Measurements from ENCODE around the gene MFAP1.
"Not testable (repeated sequence)": the region's sequence is repeated elsewhere in the genome, so short reads cannot be mapped to it uniquely, and the experiment has no call there.

The MFAP1 gene

DNA sequence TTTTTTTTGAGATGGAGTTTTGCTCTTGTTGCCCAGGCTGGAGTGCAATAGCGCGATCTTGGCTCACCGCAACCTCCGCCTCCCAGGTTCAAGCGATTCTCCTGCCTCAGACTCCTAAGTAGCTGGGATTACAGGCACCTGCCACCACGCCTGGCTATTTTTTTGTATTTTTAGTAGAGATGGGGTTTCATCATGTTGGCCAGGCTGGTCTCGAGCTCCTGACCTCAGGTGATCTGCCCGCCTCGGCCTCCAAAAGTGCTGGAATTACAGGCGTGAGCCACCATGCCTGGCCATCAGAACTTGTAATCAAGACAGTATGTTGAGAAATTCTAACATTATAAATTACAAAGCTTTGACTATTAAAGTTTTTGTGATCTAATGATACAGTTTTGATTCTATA is 42.1 kb upstream of the MFAP1 start:
- H3K27me3 ChIP-seq (replicated peaks in 2 of 5; ENCODE audit: control insufficient read depth in 4 of 5, insufficient read depth in 5 of 5, low read length in 4 of 5); H3K4me3 ChIP-seq (ENCODE audit: control insufficient read depth in 1 of 7, extremely low read depth in 1 of 7, insufficient read depth in 4 of 7, low read depth in 2 of 7, low read length in 6 of 7); H3K9me3 ChIP-seq (ENCODE audit: control extremely low read depth in 1 of 5, control insufficient read depth in 4 of 5, insufficient read depth in 2 of 5, low read depth in 1 of 5, low read length in 4 of 5); H3K27ac ChIP-seq (ENCODE audit: insufficient read depth in 1 of 2, low read depth in 1 of 2, low read length in 2 of 2, poor library complexity in 1 of 2, severe bottlenecking in 2 of 2); CTCF ChIA-PET; DNase-seq; POLR2A ChIA-PET: not testable (repeated sequence)
- peaks cover 2 to 33% (median 6%) of the 10 kb centered on the region in 4 experiments for H3K36me3 ChIP-seq (ENCODE audit: control insufficient read depth in 4 of 4, insufficient read depth in 4 of 4, low read length in 3 of 4)
- WGBS (ENCODE audit: insufficient coverage) = 88% methylated on average over 3 of the region's 10 CpGs
- peaks cover 9 to 17% (median 11%) of the 10 kb centered on the region in 4 experiments for H3K4me1 ChIP-seq (ENCODE audit: control extremely low read depth in 1 of 4, control insufficient read depth in 4 of 4, insufficient read depth in 4 of 4, low read length in 3 of 4)

DNA sequence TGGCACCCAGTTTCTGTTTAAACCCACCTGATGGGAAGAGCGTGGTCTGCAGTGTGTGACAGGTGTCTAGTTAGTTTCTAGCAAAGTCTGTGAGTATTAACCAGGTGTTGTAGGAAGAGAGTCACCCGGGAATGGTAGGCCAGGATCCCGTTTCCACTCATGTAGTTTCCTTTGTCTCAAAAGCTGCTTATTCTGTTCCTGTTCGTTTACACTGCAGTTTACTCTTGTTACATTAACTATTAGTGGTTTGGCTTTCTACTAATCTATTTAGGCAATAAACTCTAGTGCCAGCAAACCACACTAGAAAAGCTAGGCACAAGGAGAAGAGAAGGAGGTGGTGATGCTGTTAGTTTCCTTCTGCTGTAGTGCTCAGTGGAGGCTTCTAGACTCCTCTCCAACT is 35.1 kb upstream of the MFAP1 start:
- H3K27me3 ChIP-seq (replicated peaks in 2 of 5; ENCODE audit: control insufficient read depth in 4 of 5, insufficient read depth in 5 of 5, low read length in 4 of 5) = no peaks in the 10 kb centered on the region
- H3K4me3 ChIP-seq (ENCODE audit: control insufficient read depth in 1 of 7, extremely low read depth in 1 of 7, insufficient read depth in 4 of 7, low read depth in 2 of 7, low read length in 6 of 7) = no peak overlapping the region
- no peaks in the 10 kb centered on the region for H3K4me1 ChIP-seq (ENCODE audit: control extremely low read depth in 1 of 4, control insufficient read depth in 4 of 4, insufficient read depth in 4 of 4, low read length in 3 of 4)
- H3K27ac ChIP-seq (ENCODE audit: insufficient read depth in 1 of 2, low read depth in 1 of 2, low read length in 2 of 2, poor library complexity in 1 of 2, severe bottlenecking in 2 of 2) = no peak overlapping the region
- H3K9me3 ChIP-seq (ENCODE audit: control extremely low read depth in 1 of 5, control insufficient read depth in 4 of 5, insufficient read depth in 2 of 5, low read depth in 1 of 5, low read length in 4 of 5) = no peaks in the 10 kb centered on the region
- DNase-seq = no peak
- peaks cover 7 to 53% (median 28%) of the 10 kb centered on the region in 4 experiments for H3K36me3 ChIP-seq (ENCODE audit: control insufficient read depth in 4 of 4, insufficient read depth in 4 of 4, low read length in 3 of 4)
- 100% methylated on average over 1 of the region's 4 CpGs for WGBS (ENCODE audit: insufficient coverage)
- ChIA-PET POLR2A (no interaction called here), CTCF (no interaction called here)

DNA sequence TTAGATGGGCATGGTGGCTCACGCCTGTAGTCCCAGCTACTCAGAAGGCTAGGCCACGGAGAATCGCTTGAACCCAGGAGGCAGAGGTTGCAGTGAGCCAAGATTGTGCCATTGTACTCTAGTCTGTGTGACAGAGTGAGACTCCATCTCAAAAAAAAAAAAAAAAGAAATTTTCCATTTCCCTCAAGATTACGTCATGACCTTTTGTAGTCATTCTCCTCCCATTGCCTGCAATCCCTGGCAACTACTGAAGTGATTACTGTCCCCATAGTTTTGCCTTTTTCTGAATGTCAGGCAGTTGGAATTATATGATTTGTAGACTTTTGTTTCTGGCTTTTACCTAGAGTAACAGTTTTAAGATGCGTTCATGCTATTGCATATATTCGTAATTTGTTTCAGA is 30.3 kb upstream of the MFAP1 start:
- POLR2A ChIA-PET = no interaction called here
- H3K36me3 ChIP-seq (ENCODE audit: control insufficient read depth in 4 of 4, insufficient read depth in 4 of 4, low read length in 3 of 4) = peaks cover 8 to 64% (median 37%) of the 10 kb centered on the region in 4 experiments
- H3K9me3 ChIP-seq (ENCODE audit: control extremely low read depth in 1 of 5, control insufficient read depth in 4 of 5, insufficient read depth in 2 of 5, low read depth in 1 of 5, low read length in 4 of 5) = no peaks in the 10 kb centered on the region
- CTCF ChIA-PET = no interaction called here
- WGBS (ENCODE audit: insufficient coverage) = 100% methylated on average over 3 of the region's 6 CpGs
- no peaks in the 10 kb centered on the region for H3K27me3 ChIP-seq (replicated peaks in 2 of 5; ENCODE audit: control insufficient read depth in 4 of 5, insufficient read depth in 5 of 5, low read length in 4 of 5)
- no peak for DNase-seq
- no peak overlapping the region for H3K4me3 ChIP-seq (ENCODE audit: control insufficient read depth in 1 of 7, extremely low read depth in 1 of 7, insufficient read depth in 4 of 7, low read depth in 2 of 7, low read length in 6 of 7)
- H3K27ac ChIP-seq (ENCODE audit: insufficient read depth in 1 of 2, low read depth in 1 of 2, low read length in 2 of 2, poor library complexity in 1 of 2, severe bottlenecking in 2 of 2) = no peak overlapping the region
- no peaks in the 10 kb centered on the region for H3K4me1 ChIP-seq (ENCODE audit: control extremely low read depth in 1 of 4, control insufficient read depth in 4 of 4, insufficient read depth in 4 of 4, low read length in 3 of 4)

DNA sequence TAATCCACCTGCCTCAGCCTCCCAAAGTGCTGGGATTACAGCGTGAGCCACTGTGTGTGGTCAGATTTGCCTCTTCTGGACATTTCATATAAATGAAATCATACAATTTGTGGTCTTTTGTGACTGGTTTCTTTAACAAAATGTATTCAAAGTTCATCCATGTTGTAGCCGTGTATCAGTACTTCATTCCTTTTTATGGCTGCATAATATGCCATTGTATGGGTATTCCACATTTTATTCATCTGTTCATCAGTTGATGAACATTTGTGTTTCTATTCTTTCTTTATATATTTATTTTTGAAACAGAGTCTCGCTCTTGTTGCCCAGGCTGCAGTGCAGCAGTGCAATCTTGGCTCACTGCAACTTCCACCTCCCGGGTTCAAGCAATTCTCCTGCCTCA is 28.1 kb upstream of the MFAP1 start:
- ChIA-PET POLR2A (interaction anchor here (0.6 kb wide), 1 partner anchor 19 kb away, joined by 3 read pairs; no protein-coding TSS in a partner anchor), CTCF (no interaction called here)

DNA sequence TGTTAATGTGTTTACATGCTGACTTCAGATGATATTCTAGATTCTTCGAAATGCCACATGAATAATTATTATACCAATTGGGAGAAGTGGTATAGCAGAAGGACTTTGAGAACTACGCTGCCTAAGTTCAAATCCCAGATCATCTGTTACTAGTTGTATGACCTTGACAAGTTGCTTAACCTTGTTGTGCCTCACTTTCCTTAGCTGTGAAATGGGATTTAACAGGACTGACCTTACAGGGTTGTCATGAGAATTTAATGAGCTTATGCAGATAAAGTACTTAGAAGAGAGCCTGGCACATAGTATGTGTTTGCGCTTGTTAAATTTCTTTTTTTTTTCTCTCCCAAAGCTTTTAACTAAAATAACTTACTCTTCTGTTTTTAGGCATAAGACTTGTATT is 26.8 kb upstream of the MFAP1 start:
- Histone ChIP-seq H3K4me1 (ENCODE audit: control extremely low read depth in 1 of 4, control insufficient read depth in 4 of 4, insufficient read depth in 4 of 4, low read length in 3 of 4) (no peaks in the 10 kb centered on the region), H3K27ac (ENCODE audit: insufficient read depth in 1 of 2, low read depth in 1 of 2, low read length in 2 of 2, poor library complexity in 1 of 2, severe bottlenecking in 2 of 2) (no peak overlapping the region), H3K4me3 (ENCODE audit: control insufficient read depth in 1 of 7, extremely low read depth in 1 of 7, insufficient read depth in 4 of 7, low read depth in 2 of 7, low read length in 6 of 7) (no peak overlapping the region), H3K27me3 (replicated peaks in 2 of 5; ENCODE audit: control insufficient read depth in 4 of 5, insufficient read depth in 5 of 5, low read length in 4 of 5) (no peaks in the 10 kb centered on the region), H3K9me3 (ENCODE audit: control extremely low read depth in 1 of 5, control insufficient read depth in 4 of 5, insufficient read depth in 2 of 5, low read depth in 1 of 5, low read length in 4 of 5) (no peaks in the 10 kb centered on the region), H3K36me3 (ENCODE audit: control insufficient read depth in 4 of 4, insufficient read depth in 4 of 4, low read length in 3 of 4) (peaks cover 3 to 48% (median 29%) of the 10 kb centered on the region in 4 experiments)
- ChIA-PET POLR2A (interaction anchor here (0.6 kb wide), 1 partner anchor 167 kb away, joined by 3 read pairs; no protein-coding TSS in a partner anchor), CTCF (no interaction called here)
- WGBS (ENCODE audit: insufficient coverage) = 80% methylated on average over 1 of the region's 3 CpGs
- no peak for DNase-seq

More for the DNA sequence above, 28.1 kb upstream of the MFAP1 start:
- no peak overlapping the region for H3K27ac ChIP-seq (ENCODE audit: insufficient read depth in 1 of 2, low read depth in 1 of 2, low read length in 2 of 2, poor library complexity in 1 of 2, severe bottlenecking in 2 of 2)
- H3K27me3 ChIP-seq (replicated peaks in 2 of 5; ENCODE audit: control insufficient read depth in 4 of 5, insufficient read depth in 5 of 5, low read length in 4 of 5) = no peaks in the 10 kb centered on the region
- DNase-seq = no peak
- H3K4me1 ChIP-seq (ENCODE audit: control extremely low read depth in 1 of 4, control insufficient read depth in 4 of 4, insufficient read depth in 4 of 4, low read length in 3 of 4) = no peaks in the 10 kb centered on the region
- peaks cover 5 to 55% (median 32%) of the 10 kb centered on the region in 4 experiments for H3K36me3 ChIP-seq (ENCODE audit: control insufficient read depth in 4 of 4, insufficient read depth in 4 of 4, low read length in 3 of 4)
- H3K9me3 ChIP-seq (ENCODE audit: control extremely low read depth in 1 of 5, control insufficient read depth in 4 of 5, insufficient read depth in 2 of 5, low read depth in 1 of 5, low read length in 4 of 5) = no peaks in the 10 kb centered on the region
- no peak overlapping the region for H3K4me3 ChIP-seq (ENCODE audit: control insufficient read depth in 1 of 7, extremely low read depth in 1 of 7, insufficient read depth in 4 of 7, low read depth in 2 of 7, low read length in 6 of 7)
- no CpG with 5 or more reads among the region's 4 CpGs for WGBS (ENCODE audit: insufficient coverage)

DNA sequence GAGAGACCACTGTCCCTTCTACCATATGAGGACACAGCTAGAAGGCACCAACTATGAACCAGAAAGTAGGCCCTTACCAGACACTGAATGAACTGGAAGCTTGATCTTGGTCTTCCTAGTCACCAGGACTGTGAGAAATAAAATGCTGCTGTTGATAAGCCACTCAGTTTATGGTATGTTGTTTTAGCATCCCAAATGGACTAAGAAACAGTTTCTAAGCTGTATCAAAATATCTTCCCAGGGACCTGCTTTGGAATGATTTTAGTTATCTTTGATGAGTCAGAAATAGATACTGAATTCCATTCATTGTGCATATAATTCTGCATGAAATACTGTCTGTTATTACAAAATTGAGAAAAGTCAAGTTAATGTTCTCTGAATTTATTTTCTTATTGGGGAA is 20.9 kb upstream of the MFAP1 start:
- CTCF ChIA-PET = no interaction called here
- POLR2A ChIA-PET = no interaction called here

DNA sequence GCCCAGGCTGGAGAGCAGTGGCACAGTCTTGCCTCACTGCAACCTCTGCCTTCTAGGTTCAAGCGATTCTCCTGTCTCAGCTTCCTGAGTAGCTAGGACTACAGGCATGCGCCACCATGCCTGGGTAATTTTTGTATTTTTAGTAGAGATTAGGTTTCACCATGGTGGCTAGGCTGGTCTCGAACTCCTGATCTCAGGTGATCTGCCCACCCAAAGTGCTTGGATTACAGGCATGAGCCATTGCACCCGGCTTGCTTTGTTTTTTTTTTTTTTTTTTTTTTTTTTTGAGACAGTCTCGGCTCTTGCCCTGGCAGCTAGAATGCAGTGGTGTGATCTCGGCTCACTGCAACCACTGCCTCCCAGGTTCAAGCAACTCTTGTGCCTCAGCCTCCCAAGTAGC is 8.0 kb upstream of the MFAP1 start:
- H3K4me1 ChIP-seq (ENCODE audit: control extremely low read depth in 1 of 4, control insufficient read depth in 4 of 4, insufficient read depth in 4 of 4, low read length in 3 of 4) = peaks cover 6 to 15% (median 7%) of the 10 kb centered on the region in 4 experiments
- H3K4me3 ChIP-seq (ENCODE audit: control insufficient read depth in 1 of 7, extremely low read depth in 1 of 7, insufficient read depth in 4 of 7, low read depth in 2 of 7, low read length in 6 of 7); H3K27me3 ChIP-seq (replicated peaks in 2 of 5; ENCODE audit: control insufficient read depth in 4 of 5, insufficient read depth in 5 of 5, low read length in 4 of 5); DNase-seq; CTCF ChIA-PET; H3K27ac ChIP-seq (ENCODE audit: insufficient read depth in 1 of 2, low read depth in 1 of 2, low read length in 2 of 2, poor library complexity in 1 of 2, severe bottlenecking in 2 of 2); H3K9me3 ChIP-seq (ENCODE audit: control extremely low read depth in 1 of 5, control insufficient read depth in 4 of 5, insufficient read depth in 2 of 5, low read depth in 1 of 5, low read length in 4 of 5): not testable (repeated sequence)
- peaks cover 4 to 40% (median 10%) of the 10 kb centered on the region in 4 experiments for H3K36me3 ChIP-seq (ENCODE audit: control insufficient read depth in 4 of 4, insufficient read depth in 4 of 4, low read length in 3 of 4)
- 80% methylated on average over 1 of the region's 6 CpGs for WGBS (ENCODE audit: insufficient coverage)
- POLR2A ChIA-PET = interaction anchor here (0.6 kb wide), 1 partner anchor 1610 kb away, joined by 3 read pairs; no protein-coding TSS in a partner anchor

More for the DNA sequence above, 20.9 kb upstream of the MFAP1 start:
- H3K36me3 ChIP-seq (ENCODE audit: control insufficient read depth in 4 of 4, insufficient read depth in 4 of 4, low read length in 3 of 4) = peaks cover 5 to 57% (median 14%) of the 10 kb centered on the region in 4 experiments
- H3K27me3 ChIP-seq (replicated peaks in 2 of 5; ENCODE audit: control insufficient read depth in 4 of 5, insufficient read depth in 5 of 5, low read length in 4 of 5) = no peaks in the 10 kb centered on the region
- H3K27ac ChIP-seq (ENCODE audit: insufficient read depth in 1 of 2, low read depth in 1 of 2, low read length in 2 of 2, poor library complexity in 1 of 2, severe bottlenecking in 2 of 2) = no peak overlapping the region
- no peaks in the 10 kb centered on the region for H3K4me1 ChIP-seq (ENCODE audit: control extremely low read depth in 1 of 4, control insufficient read depth in 4 of 4, insufficient read depth in 4 of 4, low read length in 3 of 4)
- no peak for DNase-seq
- no peaks in the 10 kb centered on the region for H3K9me3 ChIP-seq (ENCODE audit: control extremely low read depth in 1 of 5, control insufficient read depth in 4 of 5, insufficient read depth in 2 of 5, low read depth in 1 of 5, low read length in 4 of 5)
- H3K4me3 ChIP-seq (ENCODE audit: control insufficient read depth in 1 of 7, extremely low read depth in 1 of 7, insufficient read depth in 4 of 7, low read depth in 2 of 7, low read length in 6 of 7) = no peak overlapping the region

All from common myeloid progenitor, CD34-positive (primary cell).